Measurements from ENCODE around the gene ATG12. TPM values are rescaled to one million over a fixed set of nuclear protein-coding genes. Genes with fewer than 3 reads are reported as not detected.

The ATG12 gene
- total RNA-seq, 1 experiment from 2014 or later = 39.9 TPM

GRCh38 chr5:115841382-115842088, at the start of gene ATG12, which contains the start of gene AP3S1 (continued):
- no peak for TF ChIP-seq ZSCAN18 (CRISPR knock-in tag; IDR thresholded peaks at IDR 0.05)
- no peak for TF ChIP-seq ZBTB43 (CRISPR knock-in tag; IDR thresholded peaks at IDR 0.05)
- TF ChIP-seq NR1H2 (CRISPR knock-in tag; IDR thresholded peaks at IDR 0.05) = no peak
- no peak for TF ChIP-seq ZNF396 (CRISPR knock-in tag; IDR thresholded peaks at IDR 0.05; ENCODE audit: borderline replicate concordance)
- no peak for TF ChIP-seq ATF1 (CRISPR knock-in tag; IDR thresholded peaks at IDR 0.05)
- TF ChIP-seq CREM (CRISPR knock-in tag; IDR thresholded peaks at IDR 0.05) = 0 out of 2 replicates have a peak, but pooled peaks have one; percentile 32
- TF ChIP-seq MLX (CRISPR knock-in tag; IDR thresholded peaks at IDR 0.05) = 0 out of 2 replicates have a peak, but pooled peaks have one; percentile 49
- 0 out of 2 replicates have a peak, but pooled peaks have one; percentile 39 for TF ChIP-seq PREB (CRISPR knock-in tag; IDR thresholded peaks at IDR 0.05; ENCODE audit: borderline replicate concordance)
- peak; percentile 83 for TF ChIP-seq FOXK1 (CRISPR knock-in tag; IDR thresholded peaks at IDR 0.05)
- no peak for TF ChIP-seq NR2C2 (CRISPR knock-in tag; IDR thresholded peaks at IDR 0.05)
- peak; percentile 83; the same call in 1 of the 2 replicates for TF ChIP-seq TEAD1 (CRISPR knock-in tag; IDR thresholded peaks at IDR 0.05)
- no peak for TF ChIP-seq ATF2 (CRISPR knock-in tag; IDR thresholded peaks at IDR 0.05; ENCODE audit: borderline replicate concordance, low read depth)
- peak; percentile 33; the same call in 1 of the 2 replicates for TF ChIP-seq USF2 (CRISPR knock-in tag; IDR thresholded peaks at IDR 0.05)
- peak; percentile 54; the same call in 1 of the 2 replicates for TF ChIP-seq ZNF232 (CRISPR knock-in tag; IDR thresholded peaks at IDR 0.05)
- peak; percentile 46; the same call in 1 of the 2 replicates for TF ChIP-seq ARID4B (CRISPR knock-in tag; IDR thresholded peaks at IDR 0.05; ENCODE audit: borderline replicate concordance)
- TF ChIP-seq ETV6 (CRISPR knock-in tag; IDR thresholded peaks at IDR 0.05) = peak; percentile 80; the same call in 1 of the 2 replicates

Measured in WTC11 (cell line).